Keratinocyte (primary cell): ENCODE measurements around the gene ZCRB1. TPM values are rescaled to one million over a fixed set of nuclear protein-coding genes. Genes with fewer than 3 reads are reported as not detected.

ENCODE experiments used
- DNase-seq: peaks from one replicate; pipeline ENCODE4 v3.0.0-alpha.2; 2011; ENCODE audit warnings: low read depth, missing footprints, low spot score
- FAIRE-seq: peaks from 2 replicates; lab custom pipeline; 2011; peaks lifted over from hg19 to GRCh38; lab: Jason Lieb, UNC
- H2AFZ ChIP-seq: 2 replicates; pipeline ENCODE4 v1.6.0; 2012; ENCODE audit warnings: low read length, control low read depth, inconsistent platforms; ENCODE audit not compliant: control insufficient read depth
- H3K27ac ChIP-seq: 2 replicates; pipeline ENCODE4 v1.5.1; 2011; ENCODE audit warnings: low read length; ENCODE audit not compliant: control insufficient read depth, insufficient read depth
- H3K27me3 ChIP-seq: 3 replicates; pipeline ENCODE4 v1.6.0; 2011; ENCODE audit warnings: low read length; ENCODE audit not compliant: control insufficient read depth, insufficient read depth; ENCODE audit errors: extremely low read depth
- H3K36me3 ChIP-seq, 2 experiments: 2 replicates in 1 of 2; 3 replicates in 1 of 2; pipeline ENCODE4 v1.5.1; 2011; ENCODE audit warnings: low read length in 2 of 2, mild to moderate bottlenecking in 1 of 2; ENCODE audit not compliant: control insufficient read depth in 2 of 2, insufficient read depth in 2 of 2; ENCODE audit errors: extremely low read depth in 1 of 2
- H3K4me1 ChIP-seq: 3 replicates; pipeline ENCODE4 v1.5.1; 2011; ENCODE audit warnings: low read length; ENCODE audit not compliant: control insufficient read depth, insufficient read depth; ENCODE audit errors: extremely low read depth
- H3K4me2 ChIP-seq: 3 replicates; pipeline ENCODE4 v1.6.0; 2011; ENCODE audit warnings: low read depth, low read length; ENCODE audit not compliant: control insufficient read depth, insufficient read depth; ENCODE audit errors: extremely low read depth
- H3K4me3 ChIP-seq, 3 experiments: fragments of 200-600 bp in 1 of 3; sonication (generic) in 1 of 3; 2 replicates in 2 of 3; 3 replicates in 1 of 3; pipeline ENCODE4 v1.5.1; 2011 to 2016; ENCODE audit warnings: low read length in 3 of 3, mild to moderate bottlenecking in 3 of 3, control low read depth in 2 of 3, inconsistent platforms in 1 of 3, low read depth in 1 of 3, mixed read lengths in 1 of 3, mixed run types in 1 of 3, moderate library complexity in 1 of 3; ENCODE audit not compliant: control insufficient read depth in 2 of 3, insufficient read depth in 2 of 3; ENCODE audit errors: extremely low read depth in 1 of 3
- H3K79me2 ChIP-seq: 2 replicates; pipeline ENCODE4 v1.6.0; 2012; ENCODE audit warnings: low read length; ENCODE audit not compliant: control insufficient read depth, insufficient read depth
- H3K9ac ChIP-seq: 3 replicates; pipeline ENCODE4 v1.6.0; 2011; ENCODE audit warnings: low read length; ENCODE audit not compliant: control insufficient read depth, insufficient read depth; ENCODE audit errors: extremely low read depth
- H3K9me1 ChIP-seq: 3 replicates; pipeline ENCODE4 v1.6.0; 2011; ENCODE audit warnings: low read length; ENCODE audit not compliant: control insufficient read depth, insufficient read depth; ENCODE audit errors: extremely low read depth
- H3K9me3 ChIP-seq: 2 replicates; pipeline ENCODE4 v1.5.1; 2012; ENCODE audit warnings: low read depth, low read length; ENCODE audit not compliant: control insufficient read depth
- H4K20me1 ChIP-seq: 3 replicates; pipeline ENCODE4 v1.6.0; 2011; ENCODE audit warnings: low read length; ENCODE audit not compliant: control insufficient read depth, insufficient read depth; ENCODE audit errors: extremely low read depth
- CTCF ChIP-seq, 3 experiments: IDR thresholded peaks in 1 of 3; conservative IDR thresholded peaks in 1 of 3; optimal IDR thresholded peaks in 1 of 3; 2 replicates in 2 of 3; 3 replicates in 1 of 3; pipeline versions ENCODE3 to v1.5.1; 2011; ENCODE audit warnings: low read length in 3 of 3, mild to moderate bottlenecking in 3 of 3, moderate library complexity in 2 of 3, control low read depth in 1 of 3, inconsistent platforms in 1 of 3; ENCODE audit not compliant: insufficient read depth in 2 of 3; ENCODE audit errors: extremely low read depth in 1 of 3
- EZH2 ChIP-seq: IDR thresholded peaks from one replicate; pipeline ENCODE4 v1.6.1; 2012; ENCODE audit warnings: inconsistent platforms, mild to moderate bottlenecking, low read length, moderate library complexity
- dilution Hi-C: fragments of 300-500 bp; cut with MboI; formaldehyde crosslinking; loops from one replicate; pipeline ENCODE4 v1.7.0; 2020; ENCODE audit warnings: low sequenced_read_pairs; ENCODE audit not compliant: extremely low pct_ligation_motif_present
- polyA plus RNA-seq, 5 experiments: library from polyadenylated mRNA; depleted of rRNA in 3 of 5; stranded (reverse) in 3 of 5; stranded (forward) in 1 of 5; unstranded in 1 of 5; fragments of >200 nt; gene quantifications; 1 replicate in 1 of 5; 2 replicates in 3 of 5; 3 replicates in 1 of 5; pipeline versions ENCODE4 v1.2.1 to v1.2.3, GENCODE V29; 2011 to 2012; ENCODE audit warnings: missing spikeins in 2 of 5, low read depth in 1 of 5, low replicate concordance in 1 of 5

The ZCRB1 gene
- polyA plus RNA-seq, 1 donor (not counting 4 experiments of a cell fraction or from before 2014, with no cell fraction given): 41.6 TPM

GRCh38 chr12:42284157-42284556 lies 41.7 kb downstream of the ZCRB1 start:
- H3K4me1 ChIP-seq: no peaks in the 10 kb centered on the region
- TF ChIP-seq CTCF (optimal IDR thresholded peaks at IDR 0.05 in 1 of 3, IDR thresholded peaks at IDR 0.05 in 1 of 3, conservative IDR thresholded peaks at IDR 0.05 in 1 of 3; ENCODE audit: extremely low read depth in 1 of 3, insufficient read depth in 2 of 3, low read length in 3 of 3): no peak
- TF ChIP-seq EZH2: no peak
- H3K4me2 ChIP-seq: no peak overlapping the region
- FAIRE-seq: no peak
- H4K20me1 ChIP-seq: no peaks in the 10 kb centered on the region
- no peaks in the 10 kb centered on the region for H3K9me1 ChIP-seq
- H3K9me3 ChIP-seq: no peaks in the 10 kb centered on the region
- H2AFZ ChIP-seq: no peak overlapping the region
- H3K36me3 ChIP-seq: no peaks in the 10 kb centered on the region
- H3K4me3 ChIP-seq: no peak overlapping the region
- no peak for DNase-seq
- dilution Hi-C loops: no loop called here
- no peaks in the 10 kb centered on the region for H3K27me3 ChIP-seq
- no peak overlapping the region for H3K27ac ChIP-seq
- H3K79me2 ChIP-seq: no peaks in the 10 kb centered on the region
- no peak overlapping the region for H3K9ac ChIP-seq

GRCh38 chr12:42283739-42284138 lies 42.2 kb downstream of the ZCRB1 start:
- Histone ChIP-seq H2AFZ (no peak overlapping the region), H3K4me1 (no peaks in the 10 kb centered on the region), H3K79me2 (no peaks in the 10 kb centered on the region), H4K20me1 (no peaks in the 10 kb centered on the region), H3K9me1 (no peaks in the 10 kb centered on the region), H3K4me3 (no peak overlapping the region), H3K4me2 (no peak overlapping the region), H3K27ac (no peak overlapping the region), H3K27me3 (no peaks in the 10 kb centered on the region), H3K9me3 (no peaks in the 10 kb centered on the region), H3K9ac (no peak overlapping the region), H3K36me3 (no peaks in the 10 kb centered on the region)
- DNase-seq: no peak
- no peak for TF ChIP-seq EZH2
- no peak for TF ChIP-seq CTCF (optimal IDR thresholded peaks at IDR 0.05 in 1 of 3, IDR thresholded peaks at IDR 0.05 in 1 of 3, conservative IDR thresholded peaks at IDR 0.05 in 1 of 3; ENCODE audit: extremely low read depth in 1 of 3, insufficient read depth in 2 of 3, low read length in 3 of 3)
- no peak for FAIRE-seq
- dilution Hi-C loops: no loop called here
